ENCODE measurements around the gene RSPO3. TPM values are rescaled to one million over a fixed set of nuclear protein-coding genes. Genes with fewer than 3 reads are reported as not detected.

RSPO3 gene
- total RNA-seq, 1 donor from 2014 or later: 32.3 TPM

DNA sequence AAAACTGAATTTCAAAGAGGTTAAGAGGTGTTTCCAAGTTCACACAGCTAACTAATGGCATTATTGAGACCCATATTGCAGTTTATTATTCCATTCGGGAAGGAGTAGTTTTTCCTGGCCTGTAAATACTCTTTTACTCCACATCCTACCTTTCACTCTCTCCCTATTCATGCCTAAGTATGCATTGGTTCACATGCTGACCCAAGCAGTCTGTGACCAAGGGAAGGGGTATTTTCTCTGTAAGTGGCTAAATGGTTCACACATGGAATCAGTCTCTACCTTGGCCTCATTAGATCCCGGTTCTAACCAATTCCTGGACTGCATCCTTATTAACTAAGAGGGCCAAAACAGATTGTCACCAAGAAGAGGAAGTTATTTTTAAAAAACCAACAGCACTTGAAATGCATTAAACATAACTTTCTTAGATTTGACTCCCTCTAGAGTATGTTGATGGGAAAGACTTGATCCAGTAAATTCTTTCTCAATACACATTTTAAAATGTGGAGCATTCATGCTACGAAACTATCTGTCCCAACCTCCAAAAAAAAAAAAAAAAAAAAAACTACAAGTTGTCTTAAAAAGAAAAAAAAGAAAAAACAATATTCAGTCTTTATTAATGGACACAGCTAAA, 17.8 kb upstream of the RSPO3 start:
- no peak for DNase-seq (ENCODE audit: extremely low spot score, unreplicated experiment)
- TF ChIP-seq, protein P1, sequence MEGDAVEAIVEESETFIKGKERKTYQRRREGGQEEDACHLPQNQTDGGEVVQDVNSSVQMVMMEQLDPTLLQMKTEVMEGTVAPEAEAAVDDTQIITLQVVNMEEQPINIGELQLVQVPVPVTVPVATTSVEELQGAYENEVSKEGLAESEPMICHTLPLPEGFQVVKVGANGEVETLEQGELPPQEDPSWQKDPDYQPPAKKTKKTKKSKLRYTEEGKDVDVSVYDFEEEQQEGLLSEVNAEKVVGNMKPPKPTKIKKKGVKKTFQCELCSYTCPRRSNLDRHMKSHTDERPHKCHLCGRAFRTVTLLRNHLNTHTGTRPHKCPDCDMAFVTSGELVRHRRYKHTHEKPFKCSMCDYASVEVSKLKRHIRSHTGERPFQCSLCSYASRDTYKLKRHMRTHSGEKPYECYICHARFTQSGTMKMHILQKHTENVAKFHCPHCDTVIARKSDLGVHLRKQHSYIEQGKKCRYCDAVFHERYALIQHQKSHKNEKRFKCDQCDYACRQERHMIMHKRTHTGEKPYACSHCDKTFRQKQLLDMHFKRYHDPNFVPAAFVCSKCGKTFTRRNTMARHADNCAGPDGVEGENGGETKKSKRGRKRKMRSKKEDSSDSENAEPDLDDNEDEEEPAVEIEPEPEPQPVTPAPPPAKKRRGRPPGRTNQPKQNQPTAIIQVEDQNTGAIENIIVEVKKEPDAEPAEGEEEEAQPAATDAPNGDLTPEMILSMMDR (conservative IDR thresholded peaks at IDR 0.05): peak; percentile 59
- no peaks in the 10 kb centered on the region for H3K4me1 Mint-ChIP-seq (ENCODE audit: unreplicated experiment)
- H3K4me3 Mint-ChIP-seq: no peak overlapping the region
- no peaks in the 10 kb centered on the region for H3K27me3 Mint-ChIP-seq
- H3K9me3 Mint-ChIP-seq: no peaks in the 10 kb centered on the region
- H3K36me3 Mint-ChIP-seq: no peaks in the 10 kb centered on the region
- no peak overlapping the region for H3K27ac Mint-ChIP-seq

DNA sequence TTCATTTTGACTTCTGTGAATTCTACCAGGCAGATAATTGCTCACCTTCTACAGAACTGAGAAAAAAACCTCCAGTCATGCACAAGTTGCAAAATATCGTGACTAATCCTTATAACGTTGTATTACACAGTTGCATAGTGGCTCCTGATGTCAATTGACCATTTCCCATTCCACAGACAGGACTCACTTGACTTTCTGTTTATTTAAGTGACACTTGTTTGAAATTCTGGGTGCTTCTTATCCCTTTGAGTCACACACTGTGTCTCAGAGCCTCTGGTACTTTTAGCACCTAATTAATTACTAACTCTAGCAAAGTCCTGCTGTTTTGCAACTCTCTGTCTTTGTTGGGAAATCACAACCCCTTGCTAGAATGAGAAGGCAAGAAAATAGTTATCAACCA, 16.2 kb upstream of the RSPO3 start:
- Mint-ChIP-seq H3K36me3 (no peaks in the 10 kb centered on the region), H3K9me3 (no peaks in the 10 kb centered on the region), H3K4me1 (ENCODE audit: unreplicated experiment) (no peaks in the 10 kb centered on the region), H3K4me3 (no peak overlapping the region), H3K27ac (no peak overlapping the region), H3K27me3 (peaks cover 7% of the 10 kb centered on the region)
- DNase-seq (ENCODE audit: extremely low spot score, unreplicated experiment): no peak
- TF ChIP-seq, protein P1 (conservative IDR thresholded peaks at IDR 0.05): no peak

DNA sequence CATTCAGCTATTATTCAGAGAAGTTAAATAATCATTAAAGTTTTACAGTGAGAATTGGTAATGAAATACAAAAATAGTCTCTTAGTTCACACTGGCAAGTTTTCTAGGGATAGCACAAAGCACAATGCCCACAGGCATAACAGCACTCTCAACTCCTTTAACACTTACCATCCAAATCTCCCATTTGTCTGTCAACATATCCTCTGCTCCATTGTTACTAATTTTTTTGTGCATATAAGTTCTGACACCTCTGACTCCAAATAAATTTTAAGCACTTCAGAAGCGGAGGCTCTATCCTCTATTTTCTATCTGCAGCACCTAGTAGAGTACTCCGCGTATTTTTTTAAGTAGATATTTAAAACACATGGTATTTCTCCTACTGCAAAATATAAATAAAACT, 15.6 kb upstream of the RSPO3 start:
- Mint-ChIP-seq H3K4me1 (ENCODE audit: unreplicated experiment) (no peaks in the 10 kb centered on the region), H3K27ac (no peak overlapping the region), H3K9me3 (no peaks in the 10 kb centered on the region), H3K4me3 (no peak overlapping the region), H3K27me3 (peaks cover 8% of the 10 kb centered on the region), H3K36me3 (no peaks in the 10 kb centered on the region)
- no peak for DNase-seq (ENCODE audit: extremely low spot score, unreplicated experiment)
- TF ChIP-seq, protein P1 (conservative IDR thresholded peaks at IDR 0.05): no peak

DNA sequence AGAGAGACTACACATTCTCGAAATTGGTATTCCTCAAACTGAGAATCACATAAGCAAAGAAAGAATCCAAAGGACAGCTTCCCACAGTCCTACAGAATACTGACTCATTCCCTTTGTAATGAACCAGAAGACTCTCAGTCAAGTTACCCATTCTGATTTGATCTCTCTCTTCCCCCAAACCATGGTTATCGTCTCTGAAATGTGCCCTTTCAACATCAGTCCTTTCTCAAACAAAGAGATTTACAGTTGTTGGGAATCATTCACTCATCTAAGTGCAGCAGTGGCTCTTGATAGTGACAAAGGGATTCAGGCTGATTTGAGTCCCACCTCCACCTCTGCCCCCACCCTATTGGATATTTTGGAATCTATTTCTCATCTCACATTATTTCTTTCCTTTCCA, 15.0 kb upstream of the RSPO3 start:
- no peak overlapping the region for H3K27ac Mint-ChIP-seq
- H3K4me3 Mint-ChIP-seq: no peak overlapping the region
- no peaks in the 10 kb centered on the region for H3K9me3 Mint-ChIP-seq
- no peaks in the 10 kb centered on the region for H3K4me1 Mint-ChIP-seq (ENCODE audit: unreplicated experiment)
- H3K36me3 Mint-ChIP-seq: no peaks in the 10 kb centered on the region
- no peak for DNase-seq (ENCODE audit: extremely low spot score, unreplicated experiment)
- peaks cover 11% of the 10 kb centered on the region for H3K27me3 Mint-ChIP-seq
- TF ChIP-seq, protein P1 (conservative IDR thresholded peaks at IDR 0.05): no peak

DNA sequence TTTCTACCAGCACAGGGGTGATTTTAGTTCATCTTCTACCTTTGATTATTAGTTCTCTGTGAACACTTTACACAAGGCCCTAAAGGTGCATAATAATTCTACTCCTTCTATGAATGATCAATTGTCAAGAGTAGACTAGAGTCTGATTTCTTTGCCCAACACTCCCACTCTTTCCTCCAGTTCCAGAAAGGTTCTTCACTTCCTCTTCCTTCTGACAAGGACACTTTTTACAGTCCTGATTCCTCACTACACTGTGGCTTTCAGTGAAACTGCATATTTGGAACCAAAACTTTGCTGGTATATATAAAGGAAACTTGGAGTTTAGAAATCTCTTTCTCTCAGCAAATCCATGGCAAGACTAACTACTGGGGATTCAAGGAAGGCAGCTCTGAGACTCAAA, 10.6 kb upstream of the RSPO3 start:
- Mint-ChIP-seq H3K27ac (no peak overlapping the region), H3K9me3 (no peaks in the 10 kb centered on the region), H3K4me1 (ENCODE audit: unreplicated experiment) (no peaks in the 10 kb centered on the region), H3K36me3 (no peaks in the 10 kb centered on the region), H3K4me3 (no peak overlapping the region), H3K27me3 (peaks cover 22% of the 10 kb centered on the region)
- TF ChIP-seq, protein P1 (conservative IDR thresholded peaks at IDR 0.05): no peak
- no peak for DNase-seq (ENCODE audit: extremely low spot score, unreplicated experiment)

DNA sequence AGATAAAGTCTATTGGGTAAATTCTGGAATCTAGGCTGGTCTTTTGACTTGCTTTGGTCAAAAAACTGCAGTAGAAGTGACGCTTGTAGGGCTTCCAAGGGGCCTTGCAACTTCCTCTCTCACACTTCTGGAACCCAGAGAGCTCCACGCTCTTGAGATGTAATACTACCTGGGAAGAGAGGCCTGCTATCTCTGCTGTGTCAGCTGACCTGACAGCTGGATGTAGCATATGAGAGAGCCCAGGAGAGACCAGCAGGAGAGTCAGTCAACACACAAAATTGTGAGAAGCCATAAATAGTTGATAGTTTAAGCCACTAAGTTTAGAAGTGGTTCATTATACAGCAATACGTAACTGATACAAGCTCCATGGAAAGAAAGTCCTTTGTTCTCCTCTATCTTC, 7.8 kb upstream of the RSPO3 start:
- Mint-ChIP-seq H3K27me3 (peaks cover 43% of the 10 kb centered on the region), H3K9me3 (no peaks in the 10 kb centered on the region), H3K36me3 (no peaks in the 10 kb centered on the region), H3K27ac (no peak overlapping the region), H3K4me3 (no peak overlapping the region), H3K4me1 (ENCODE audit: unreplicated experiment) (no peaks in the 10 kb centered on the region)
- TF ChIP-seq, protein P1 (conservative IDR thresholded peaks at IDR 0.05): no peak
- DNase-seq (ENCODE audit: extremely low spot score, unreplicated experiment): no peak

All from type B pancreatic cell (in vitro differentiated cells).